GM23338 (cell line): ENCODE measurements around the gene UPF2. TPM values are rescaled to one million over a fixed set of nuclear protein-coding genes. Genes with fewer than 3 reads are reported as not detected.

Experiments
- ATAC-seq: fragments of 200-7000 bp; cut with Tn5 transposase; 3 replicates; pipeline ENCODE4 v1.9.1; 2020
- DNase-seq: peaks from one replicate; pipeline ENCODE4 v3.0.0-alpha.2; 2015; ENCODE audit warnings: low spot score
- H2AFZ ChIP-seq: fragments of 200-600 bp; sonication (generic); 2 replicates; pipeline ENCODE4 v1.8.0; 2016; ENCODE audit warnings: antibody characterized with exemption, mild to moderate bottlenecking, moderate library complexity
- H3F3A ChIP-seq: fragments of 200-600 bp; sonication (generic); replicated peaks from 2 replicates; pipeline ENCODE4 v1.8.0; 2017; ENCODE audit warnings: antibody characterized with exemption, mixed run types, low read depth
- H3K27ac ChIP-seq: fragments of 200-600 bp; sonication (generic); 2 replicates; pipeline ENCODE4 v1.6.1; 2016; ENCODE audit warnings: low read depth
- H3K27me3 ChIP-seq: fragments of 200-600 bp; sonication (generic); 2 replicates; pipeline ENCODE4 v1.8.0; 2016; ENCODE audit warnings: mild to moderate bottlenecking, mixed run types, moderate library complexity; ENCODE audit not compliant: insufficient read depth
- H3K36me3 ChIP-seq: fragments of 200-600 bp; sonication (generic); 2 replicates; pipeline ENCODE4 v1.8.0; 2016; ENCODE audit warnings: mild to moderate bottlenecking; ENCODE audit not compliant: insufficient read depth
- H3K4me1 ChIP-seq: fragments of 200-600 bp; sonication (generic); 2 replicates; pipeline ENCODE4 v1.8.0; 2016; ENCODE audit warnings: mild to moderate bottlenecking, moderate library complexity; ENCODE audit not compliant: insufficient read depth
- H3K4me2 ChIP-seq: fragments of 200-600 bp; sonication (generic); 2 replicates; pipeline ENCODE4 v1.7.1; 2017; ENCODE audit warnings: mixed run types
- H3K4me3 ChIP-seq: fragments of 200-600 bp; sonication (generic); 2 replicates; pipeline ENCODE4 v1.6.1; 2016; ENCODE audit warnings: mixed run types
- H3K79me2 ChIP-seq: fragments of 200-600 bp; sonication (generic); replicated peaks from 2 replicates; pipeline ENCODE4 v1.8.0; 2017; ENCODE audit warnings: mild to moderate bottlenecking; ENCODE audit not compliant: insufficient read depth
- H3K9me2 ChIP-seq: fragments of 200-600 bp; sonication (generic); 2 replicates; pipeline ENCODE4 v1.8.0; 2017; ENCODE audit not compliant: insufficient read depth
- H4K20me1 ChIP-seq: fragments of 200-600 bp; sonication (generic); replicated peaks from 2 replicates; pipeline ENCODE4 v1.8.0; 2017; ENCODE audit warnings: mild to moderate bottlenecking; ENCODE audit not compliant: insufficient read depth
- H3K27ac Mint-ChIP-seq: 2 replicates; pipeline ENCODE4 v1.8.0; 2020; ENCODE audit warnings: inconsistent platforms, mild to moderate bottlenecking, moderate library complexity, mixed read lengths
- H3K27me3 Mint-ChIP-seq: 3 replicates; pipeline ENCODE4 v1.8.0; 2022; ENCODE audit warnings: low read depth, mild to moderate bottlenecking, moderate library complexity, mixed read lengths, inconsistent platforms; ENCODE audit not compliant: insufficient read depth, poor library complexity
- H3K36me3 Mint-ChIP-seq: 3 replicates; pipeline ENCODE4 v1.8.0; 2021; ENCODE audit warnings: low read depth, mild to moderate bottlenecking, inconsistent platforms, moderate library complexity, mixed read lengths
- H3K4me1 Mint-ChIP-seq: 3 replicates; pipeline ENCODE4 v1.8.0; 2020; ENCODE audit warnings: mild to moderate bottlenecking, inconsistent platforms, mixed read lengths
- H3K4me3 Mint-ChIP-seq: 3 replicates; pipeline ENCODE4 v1.8.0; 2021; ENCODE audit warnings: moderate library complexity, mild to moderate bottlenecking, inconsistent platforms, mixed read lengths
- H3K9me3 Mint-ChIP-seq: 3 replicates; pipeline ENCODE4 v1.8.0; 2020; ENCODE audit warnings: moderate library complexity, mild to moderate bottlenecking, inconsistent platforms, mixed read lengths
- EZH2 ChIP-seq: fragments of 200-600 bp; sonication (generic); IDR thresholded peaks from one replicate; pipeline ENCODE4 v1.8.0; 2017; ENCODE audit warnings: antibody characterized with exemption, mild to moderate bottlenecking, low read depth; ENCODE audit not compliant: unreplicated experiment
- EZH2phosphoT487 ChIP-seq: fragments of 200-600 bp; sonication (generic); IDR thresholded peaks from one replicate; pipeline ENCODE4 v1.8.1; 2018; ENCODE audit warnings: antibody characterized with exemption; ENCODE audit not compliant: unreplicated experiment
- NANOG ChIP-seq: IDR thresholded peaks from 2 replicates; pipeline ENCODE4 v1.6.1; 2016; ENCODE audit warnings: antibody characterized with exemption, borderline replicate concordance
- POLR2AphosphoS5 ChIP-seq: IDR thresholded peaks from 2 replicates; pipeline ENCODE4 v1.6.1; 2016; ENCODE audit warnings: antibody characterized with exemption, low read depth
- STAT1 ChIP-seq: IDR thresholded peaks from one replicate; pipeline ENCODE4 v1.6.1; 2016; ENCODE audit warnings: antibody characterized with exemption; ENCODE audit not compliant: unreplicated experiment
- ZNF331 ChIP-seq: fragments of 250-450 bp; sonication (Bioruptor Pico); IDR thresholded peaks from 2 replicates; pipeline ENCODE4 v1.5.0; 2020; ENCODE audit warnings: low read depth, mild to moderate bottlenecking, moderate library complexity
- polyA plus RNA-seq: library from polyadenylated mRNA; unstranded; fragments of >200 nt; fragmentation: Nextera tagmentation; extraction: Ambion mirVana; gene quantifications from 2 replicates; pipeline ENCODE4 v1.2.1, GENCODE V29; 2016
- total RNA-seq: library from RNA; depleted of rRNA; stranded (reverse); fragments of >200 nt; shearing (Covaris generic); gene quantifications from 2 replicates; pipeline ENCODE4 v1.2.3, GENCODE V29; 2014
- TF ChIP-seq, protein P1 (sequence below): fragments of 250-450 bp; sonication (Bioruptor Pico); IDR thresholded peaks from 2 replicates; pipeline ENCODE4 v1.5.0; 2020; ENCODE audit warnings: mild to moderate bottlenecking, moderate library complexity
- TF ChIP-seq, protein P2 (sequence below): IDR thresholded peaks from 2 replicates; pipeline ENCODE4 v1.6.1; 2016; ENCODE audit warnings: antibody characterized with exemption
- TF ChIP-seq, protein P3 (sequence below): IDR thresholded peaks from one replicate; pipeline ENCODE4 v1.6.1; 2018; ENCODE audit warnings: antibody characterized with exemption; ENCODE audit not compliant: unreplicated experiment

Gene UPF2
- total and polyA plus RNA-seq, 2 experiments from 2014 or later = 29.0 to 78.5 TPM

DNA sequence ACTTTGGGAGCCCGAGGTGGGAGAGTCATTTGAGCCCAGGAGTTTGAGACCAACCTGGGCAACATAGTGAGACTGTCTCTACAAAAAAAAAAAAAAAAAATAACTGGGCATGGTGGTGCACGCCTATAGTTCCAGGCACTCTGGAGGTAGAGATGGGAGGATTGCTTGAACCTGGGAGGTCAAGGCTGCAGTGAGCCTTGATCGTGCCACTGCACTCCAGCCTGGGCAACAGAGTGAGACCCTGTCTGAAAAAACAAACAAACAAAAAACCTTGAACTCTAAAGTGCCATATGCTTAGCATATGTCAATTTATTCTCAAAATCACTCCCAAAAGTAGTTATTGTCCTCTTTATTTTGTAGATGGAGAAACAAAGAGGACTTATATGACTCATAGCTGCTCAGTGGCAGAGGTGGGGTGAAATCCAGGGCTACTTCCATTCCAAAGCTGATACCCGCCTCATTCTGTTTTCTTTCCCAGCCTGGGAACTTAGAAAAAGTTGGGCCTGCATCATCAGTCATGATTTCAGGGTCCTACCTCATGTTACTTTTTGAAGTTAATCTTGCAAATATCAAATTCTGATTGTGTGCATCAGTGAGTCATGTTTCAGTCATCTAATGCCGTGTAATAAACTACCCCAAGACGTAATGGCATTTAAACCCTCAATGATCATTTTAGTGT lies 39.4 kb upstream of the UPF2 start (continued):
- TF ChIP-seq, protein P1, sequence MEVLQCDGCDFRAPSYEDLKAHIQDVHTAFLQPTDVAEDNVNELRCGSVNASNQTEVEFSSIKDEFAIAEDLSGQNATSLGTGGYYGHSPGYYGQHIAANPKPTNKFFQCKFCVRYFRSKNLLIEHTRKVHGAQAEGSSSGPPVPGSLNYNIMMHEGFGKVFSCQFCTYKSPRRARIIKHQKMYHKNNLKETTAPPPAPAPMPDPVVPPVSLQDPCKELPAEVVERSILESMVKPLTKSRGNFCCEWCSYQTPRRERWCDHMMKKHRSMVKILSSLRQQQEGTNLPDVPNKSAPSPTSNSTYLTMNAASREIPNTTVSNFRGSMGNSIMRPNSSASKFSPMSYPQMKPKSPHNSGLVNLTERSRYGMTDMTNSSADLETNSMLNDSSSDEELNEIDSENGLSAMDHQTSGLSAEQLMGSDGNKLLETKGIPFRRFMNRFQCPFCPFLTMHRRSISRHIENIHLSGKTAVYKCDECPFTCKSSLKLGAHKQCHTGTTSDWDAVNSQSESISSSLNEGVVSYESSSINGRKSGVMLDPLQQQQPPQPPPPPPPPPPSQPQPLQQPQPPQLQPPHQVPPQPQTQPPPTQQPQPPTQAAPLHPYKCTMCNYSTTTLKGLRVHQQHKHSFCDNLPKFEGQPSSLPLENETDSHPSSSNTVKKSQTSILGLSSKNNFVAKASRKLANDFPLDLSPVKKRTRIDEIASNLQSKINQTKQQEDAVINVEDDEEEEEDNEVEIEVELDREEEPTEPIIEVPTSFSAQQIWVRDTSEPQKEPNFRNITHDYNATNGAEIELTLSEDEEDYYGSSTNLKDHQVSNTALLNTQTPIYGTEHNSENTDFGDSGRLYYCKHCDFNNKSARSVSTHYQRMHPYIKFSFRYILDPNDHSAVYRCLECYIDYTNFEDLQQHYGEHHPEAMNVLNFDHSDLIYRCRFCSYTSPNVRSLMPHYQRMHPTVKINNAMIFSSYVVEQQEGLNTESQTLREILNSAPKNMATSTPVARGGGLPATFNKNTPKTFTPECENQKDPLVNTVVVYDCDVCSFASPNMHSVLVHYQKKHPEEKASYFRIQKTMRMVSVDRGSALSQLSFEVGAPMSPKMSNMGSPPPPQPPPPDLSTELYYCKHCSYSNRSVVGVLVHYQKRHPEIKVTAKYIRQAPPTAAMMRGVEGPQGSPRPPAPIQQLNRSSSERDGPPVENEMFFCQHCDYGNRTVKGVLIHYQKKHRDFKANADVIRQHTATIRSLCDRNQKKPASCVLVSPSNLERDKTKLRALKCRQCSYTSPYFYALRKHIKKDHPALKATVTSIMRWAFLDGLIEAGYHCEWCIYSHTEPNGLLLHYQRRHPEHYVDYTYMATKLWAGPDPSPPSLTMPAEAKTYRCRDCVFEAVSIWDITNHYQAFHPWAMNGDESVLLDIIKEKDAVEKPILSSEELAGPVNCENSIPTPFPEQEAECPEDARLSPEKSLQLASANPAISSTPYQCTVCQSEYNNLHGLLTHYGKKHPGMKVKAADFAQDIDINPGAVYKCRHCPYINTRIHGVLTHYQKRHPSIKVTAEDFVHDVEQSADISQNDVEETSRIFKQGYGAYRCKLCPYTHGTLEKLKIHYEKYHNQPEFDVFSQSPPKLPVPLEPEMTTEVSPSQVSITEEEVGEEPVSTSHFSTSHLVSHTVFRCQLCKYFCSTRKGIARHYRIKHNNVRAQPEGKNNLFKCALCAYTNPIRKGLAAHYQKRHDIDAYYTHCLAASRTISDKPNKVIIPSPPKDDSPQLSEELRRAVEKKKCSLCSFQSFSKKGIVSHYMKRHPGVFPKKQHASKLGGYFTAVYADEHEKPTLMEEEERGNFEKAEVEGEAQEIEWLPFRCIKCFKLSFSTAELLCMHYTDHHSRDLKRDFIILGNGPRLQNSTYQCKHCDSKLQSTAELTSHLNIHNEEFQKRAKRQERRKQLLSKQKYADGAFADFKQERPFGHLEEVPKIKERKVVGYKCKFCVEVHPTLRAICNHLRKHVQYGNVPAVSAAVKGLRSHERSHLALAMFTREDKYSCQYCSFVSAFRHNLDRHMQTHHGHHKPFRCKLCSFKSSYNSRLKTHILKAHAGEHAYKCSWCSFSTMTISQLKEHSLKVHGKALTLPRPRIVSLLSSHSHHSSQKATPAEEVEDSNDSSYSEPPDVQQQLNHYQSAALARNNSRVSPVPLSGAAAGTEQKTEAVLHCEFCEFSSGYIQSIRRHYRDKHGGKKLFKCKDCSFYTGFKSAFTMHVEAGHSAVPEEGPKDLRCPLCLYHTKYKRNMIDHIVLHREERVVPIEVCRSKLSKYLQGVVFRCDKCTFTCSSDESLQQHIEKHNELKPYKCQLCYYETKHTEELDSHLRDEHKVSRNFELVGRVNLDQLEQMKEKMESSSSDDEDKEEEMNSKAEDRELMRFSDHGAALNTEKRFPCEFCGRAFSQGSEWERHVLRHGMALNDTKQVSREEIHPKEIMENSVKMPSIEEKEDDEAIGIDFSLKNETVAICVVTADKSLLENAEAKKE (CRISPR knock-in tag) = no peak

DNA sequence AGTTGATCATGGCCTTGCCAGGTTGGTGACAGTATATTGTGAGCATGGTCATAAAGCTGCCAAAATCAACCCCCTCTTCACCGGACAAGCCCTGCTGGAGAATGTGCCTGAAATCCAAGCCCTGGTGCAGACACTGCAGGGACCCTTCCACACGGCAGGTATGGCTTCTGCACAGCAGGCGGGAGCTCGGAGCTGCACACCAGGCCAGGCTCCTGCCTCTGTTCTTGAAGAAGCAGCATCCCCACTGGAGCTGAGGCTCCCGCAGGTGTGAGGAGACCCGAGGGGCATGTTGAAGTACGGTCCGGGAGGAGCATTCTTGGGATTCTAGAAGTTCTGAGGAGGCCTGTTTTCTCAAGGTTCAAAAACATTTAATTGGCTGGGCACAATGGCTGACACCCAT lies 38.9 kb upstream of the UPF2 start:
- peaks cover 41% of the 10 kb centered on the region for H3K36me3 Mint-ChIP-seq
- no peaks in the 10 kb centered on the region for H3K9me3 Mint-ChIP-seq
- Histone ChIP-seq H2AFZ (no peak overlapping the region), H3K9me2 (no peaks in the 10 kb centered on the region), H3K79me2 (0 out of 2 replicates have a peak, but pooled peaks cover 7% of the 10 kb centered on the region), H3K4me3 (no peak overlapping the region), H3K4me1 (no peaks in the 10 kb centered on the region), H3K27ac (no peak overlapping the region), H4K20me1 (peaks cover 8% of the 10 kb centered on the region; the same call in 1 of the 2 replicates), H3F3A (no peaks in the 10 kb centered on the region), H3K4me2 (no peak overlapping the region), H3K27me3 (no peaks in the 10 kb centered on the region), H3K36me3 (peaks cover 11% of the 10 kb centered on the region; the same call in 1 of the 2 replicates)
- no peaks in the 10 kb centered on the region for H3K4me1 Mint-ChIP-seq
- TF ChIP-seq ZNF331 (CRISPR knock-in tag) (no peak), POLR2AphosphoS5 (no peak), NANOG (no peak), STAT1 (no peak), EZH2phosphoT487 (no peak), EZH2 (no peak)
- TF ChIP-seq, protein P2, sequence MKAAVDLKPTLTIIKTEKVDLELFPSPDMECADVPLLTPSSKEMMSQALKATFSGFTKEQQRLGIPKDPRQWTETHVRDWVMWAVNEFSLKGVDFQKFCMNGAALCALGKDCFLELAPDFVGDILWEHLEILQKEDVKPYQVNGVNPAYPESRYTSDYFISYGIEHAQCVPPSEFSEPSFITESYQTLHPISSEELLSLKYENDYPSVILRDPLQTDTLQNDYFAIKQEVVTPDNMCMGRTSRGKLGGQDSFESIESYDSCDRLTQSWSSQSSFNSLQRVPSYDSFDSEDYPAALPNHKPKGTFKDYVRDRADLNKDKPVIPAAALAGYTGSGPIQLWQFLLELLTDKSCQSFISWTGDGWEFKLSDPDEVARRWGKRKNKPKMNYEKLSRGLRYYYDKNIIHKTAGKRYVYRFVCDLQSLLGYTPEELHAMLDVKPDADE = no peak
- TF ChIP-seq, protein P3, sequence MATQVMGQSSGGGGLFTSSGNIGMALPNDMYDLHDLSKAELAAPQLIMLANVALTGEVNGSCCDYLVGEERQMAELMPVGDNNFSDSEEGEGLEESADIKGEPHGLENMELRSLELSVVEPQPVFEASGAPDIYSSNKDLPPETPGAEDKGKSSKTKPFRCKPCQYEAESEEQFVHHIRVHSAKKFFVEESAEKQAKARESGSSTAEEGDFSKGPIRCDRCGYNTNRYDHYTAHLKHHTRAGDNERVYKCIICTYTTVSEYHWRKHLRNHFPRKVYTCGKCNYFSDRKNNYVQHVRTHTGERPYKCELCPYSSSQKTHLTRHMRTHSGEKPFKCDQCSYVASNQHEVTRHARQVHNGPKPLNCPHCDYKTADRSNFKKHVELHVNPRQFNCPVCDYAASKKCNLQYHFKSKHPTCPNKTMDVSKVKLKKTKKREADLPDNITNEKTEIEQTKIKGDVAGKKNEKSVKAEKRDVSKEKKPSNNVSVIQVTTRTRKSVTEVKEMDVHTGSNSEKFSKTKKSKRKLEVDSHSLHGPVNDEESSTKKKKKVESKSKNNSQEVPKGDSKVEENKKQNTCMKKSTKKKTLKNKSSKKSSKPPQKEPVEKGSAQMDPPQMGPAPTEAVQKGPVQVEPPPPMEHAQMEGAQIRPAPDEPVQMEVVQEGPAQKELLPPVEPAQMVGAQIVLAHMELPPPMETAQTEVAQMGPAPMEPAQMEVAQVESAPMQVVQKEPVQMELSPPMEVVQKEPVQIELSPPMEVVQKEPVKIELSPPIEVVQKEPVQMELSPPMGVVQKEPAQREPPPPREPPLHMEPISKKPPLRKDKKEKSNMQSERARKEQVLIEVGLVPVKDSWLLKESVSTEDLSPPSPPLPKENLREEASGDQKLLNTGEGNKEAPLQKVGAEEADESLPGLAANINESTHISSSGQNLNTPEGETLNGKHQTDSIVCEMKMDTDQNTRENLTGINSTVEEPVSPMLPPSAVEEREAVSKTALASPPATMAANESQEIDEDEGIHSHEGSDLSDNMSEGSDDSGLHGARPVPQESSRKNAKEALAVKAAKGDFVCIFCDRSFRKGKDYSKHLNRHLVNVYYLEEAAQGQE = no peak
- H3K27ac Mint-ChIP-seq = no peak overlapping the region
- peaks cover 2% of the 10 kb centered on the region for H3K27me3 Mint-ChIP-seq
- no peak overlapping the region for H3K4me3 Mint-ChIP-seq
- ATAC-seq (no peak), DNase-seq (no peak)
